Right lobe of liver (tissue), 4 donors: ENCODE data around the gene EMCN.

Experiments used
- POLR2A ChIP-seq: fragments of 450-650 bp; IDR thresholded peaks from one replicate; pipeline ENCODE4 v1.6.1; 2017; ENCODE audit warnings: antibody characterized with exemption, mild to moderate bottlenecking
- TF ChIP-seq, protein P1 (sequence below), 4 donors: fragments of 200-600 bp in 3 of 4; fragments of 450-650 bp in 1 of 4; IDR thresholded peaks; one replicate each; pipeline versions ENCODE4 v1.5.1 to v1.8.0; 2016 to 2022; ENCODE audit warnings: antibody characterized with exemption in 4 of 4, mild to moderate bottlenecking in 2 of 4
- donor health status: DM: no; HTN: no; CAD: no.
- donor health status: DM: no; HTN: no; CAD: no.
- donor health status: DM: no; HTN: yes; CAD: no.

DNA sequence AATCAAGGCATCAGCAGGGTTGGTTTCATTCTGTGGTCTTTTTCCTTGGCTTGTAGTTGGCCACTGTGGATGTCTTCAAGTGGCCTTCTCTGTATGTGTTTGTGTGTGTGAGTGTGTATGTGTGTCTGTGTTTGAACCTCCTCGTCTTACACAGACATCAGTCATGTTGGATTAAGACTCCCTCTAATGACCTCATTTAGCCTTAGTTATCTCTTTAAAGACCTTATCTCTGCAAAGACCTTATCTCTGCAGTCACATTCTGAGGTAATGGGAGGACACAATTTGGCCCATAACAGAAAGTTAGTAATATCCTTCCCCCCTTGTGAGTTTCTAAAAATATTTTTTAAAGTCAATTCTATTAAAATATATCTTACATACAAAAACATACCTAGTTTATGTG is 126.7 kb downstream of the EMCN start:
- no peak for TF ChIP-seq POLR2A
- TF ChIP-seq, protein P1, sequence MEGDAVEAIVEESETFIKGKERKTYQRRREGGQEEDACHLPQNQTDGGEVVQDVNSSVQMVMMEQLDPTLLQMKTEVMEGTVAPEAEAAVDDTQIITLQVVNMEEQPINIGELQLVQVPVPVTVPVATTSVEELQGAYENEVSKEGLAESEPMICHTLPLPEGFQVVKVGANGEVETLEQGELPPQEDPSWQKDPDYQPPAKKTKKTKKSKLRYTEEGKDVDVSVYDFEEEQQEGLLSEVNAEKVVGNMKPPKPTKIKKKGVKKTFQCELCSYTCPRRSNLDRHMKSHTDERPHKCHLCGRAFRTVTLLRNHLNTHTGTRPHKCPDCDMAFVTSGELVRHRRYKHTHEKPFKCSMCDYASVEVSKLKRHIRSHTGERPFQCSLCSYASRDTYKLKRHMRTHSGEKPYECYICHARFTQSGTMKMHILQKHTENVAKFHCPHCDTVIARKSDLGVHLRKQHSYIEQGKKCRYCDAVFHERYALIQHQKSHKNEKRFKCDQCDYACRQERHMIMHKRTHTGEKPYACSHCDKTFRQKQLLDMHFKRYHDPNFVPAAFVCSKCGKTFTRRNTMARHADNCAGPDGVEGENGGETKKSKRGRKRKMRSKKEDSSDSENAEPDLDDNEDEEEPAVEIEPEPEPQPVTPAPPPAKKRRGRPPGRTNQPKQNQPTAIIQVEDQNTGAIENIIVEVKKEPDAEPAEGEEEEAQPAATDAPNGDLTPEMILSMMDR (IDR thresholded peaks at IDR 0.05), result no peak
